Hematopoietic multipotent progenitor cell (in vitro differentiated cells): ENCODE results near the gene UGT8. TPM values are rescaled to one million over a fixed set of nuclear protein-coding genes. Genes with fewer than 3 reads are reported as not detected.

Experiments
- DNase-seq, 3 donors: peaks; one replicate each; pipeline ENCODE4 v3.0.0-alpha.2; 2011 to 2015; ENCODE audit warnings: low read depth in 2 of 3, low spot score in 2 of 3
- small RNA-seq: library from RNA; depleted of rRNA; stranded (forward); fragments of <200 nt; gene quantifications from one replicate; pipeline ENCODE3, GENCODE V24; 2012
- total RNA-seq: library from RNA; depleted of rRNA; stranded (reverse); fragments of >200 nt; gene quantifications from one replicate; pipeline ENCODE4 v1.2.3, GENCODE V29; 2012

Gene UGT8
- total RNA-seq, 1 donor, result 0.27 TPM

DNA sequence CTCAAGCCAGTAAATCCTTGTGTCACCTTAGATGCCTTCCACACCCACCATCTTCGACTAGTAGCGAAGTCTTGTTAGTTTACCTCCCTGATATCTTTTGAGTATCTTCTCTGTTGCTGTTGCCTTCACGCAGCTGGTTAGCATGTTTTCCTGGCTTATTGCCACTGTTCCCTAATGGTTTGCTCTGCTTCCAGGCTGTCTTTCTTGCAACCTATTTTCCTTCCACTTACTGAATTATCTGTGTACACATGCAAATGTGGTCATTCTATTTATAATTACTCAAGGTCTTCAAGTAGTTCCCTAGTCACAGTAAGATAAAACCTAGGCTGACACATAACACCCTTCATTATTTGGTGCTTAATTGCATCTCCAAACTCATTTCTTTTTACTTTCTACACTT lies 89.5 kb downstream of the UGT8 start:
- no peak for DNase-seq

- no peak for DNase-seq
Observed at GRCh38 chr4:114690571-114690970, 92.0 kb downstream of the UGT8 start.

- no peak for DNase-seq
Observed at GRCh38 chr4:114691865-114692264, 93.3 kb downstream of the UGT8 start.

- DNase-seq, result no peak
Observed at GRCh38 chr4:114692958-114693357, 94.4 kb downstream of the UGT8 start.

- DNase-seq, result peak in 1 of 3 donors; percentile 36
Observed at GRCh38 chr4:114694770-114695169, 96.2 kb downstream of the UGT8 start.

DNA sequence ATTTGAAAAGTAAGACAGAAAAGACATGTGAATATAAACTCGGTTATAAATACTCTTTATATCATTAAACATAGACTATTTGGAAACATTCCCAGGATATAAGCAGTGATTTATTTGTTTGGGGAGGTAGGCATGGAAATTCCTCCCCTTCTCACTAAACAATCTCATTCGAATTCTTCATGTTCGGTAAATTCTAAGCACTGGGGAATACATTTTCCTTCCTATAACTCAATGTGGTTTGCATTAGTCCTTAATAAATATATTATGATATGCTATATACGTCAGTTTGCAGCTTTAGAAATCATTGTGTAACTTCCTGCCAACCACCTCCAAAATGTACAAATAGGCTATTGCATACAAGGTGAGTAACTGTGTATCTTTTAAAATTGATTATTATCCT lies 99.6 kb downstream of the UGT8 start:
- no peak for DNase-seq

DNA sequence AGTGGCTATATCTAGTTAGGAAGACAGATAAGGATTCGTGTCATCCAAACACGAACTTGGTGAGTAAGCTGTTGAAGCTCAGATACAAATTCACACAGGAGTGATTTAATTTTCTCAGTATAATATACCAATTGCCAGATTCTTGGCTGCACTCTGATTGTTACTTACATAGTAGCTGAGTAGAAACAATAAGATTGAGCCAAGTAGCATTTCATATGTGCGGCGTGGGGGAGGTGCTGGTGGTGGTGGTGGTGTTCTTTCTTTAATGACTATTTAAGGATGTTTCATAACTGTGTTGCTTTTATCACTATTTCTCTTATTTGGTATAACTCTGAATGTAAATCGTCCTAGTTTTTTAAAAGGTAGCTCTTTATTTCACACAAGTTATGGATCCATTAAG lies 102.9 kb downstream of the UGT8 start:
- DNase-seq, result no peak

GRCh38 chr4:114717432-114717831 lies 118.8 kb downstream of the UGT8 start:
- no peak for DNase-seq

DNA sequence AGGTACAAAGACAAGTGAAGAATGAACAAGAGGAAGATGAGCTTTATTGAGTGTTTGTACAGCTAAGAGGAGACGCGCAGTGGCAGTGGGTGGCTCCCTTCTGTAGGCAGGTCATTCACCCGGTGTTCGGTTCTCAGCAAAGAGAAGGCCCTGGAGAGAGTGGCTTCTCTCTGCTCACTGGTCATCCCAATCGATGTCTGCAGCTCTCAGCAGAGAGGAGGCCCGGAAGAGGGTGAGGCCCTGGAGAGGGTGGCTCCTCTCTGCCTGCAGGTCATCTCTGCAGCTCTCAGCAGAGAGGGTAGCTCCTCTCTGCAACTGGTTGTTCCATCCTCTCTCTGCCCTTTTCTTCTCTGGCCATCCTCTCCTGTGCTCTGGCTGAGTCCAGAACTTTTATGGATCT lies 126.5 kb downstream of the UGT8 start:
- no peak for DNase-seq

GRCh38 chr4:114727461-114727860 lies 128.9 kb downstream of the UGT8 start:
- no peak for DNase-seq

Small RNA genes lying within 50 kb of the gene (small RNA-seq; reads per million reads assigned to genes)
- not detected for gene MIR577
